Measurements from ENCODE around the gene BSX. TPM values are rescaled to one million over a fixed set of nuclear protein-coding genes. Genes with fewer than 3 reads are reported as not detected.
A peak's percentile ranks its signal among the peaks of the same experiment; 100 is the strongest.

BSX gene
- total RNA-seq, 2 donors from 2014 or later: not detected

DNA sequence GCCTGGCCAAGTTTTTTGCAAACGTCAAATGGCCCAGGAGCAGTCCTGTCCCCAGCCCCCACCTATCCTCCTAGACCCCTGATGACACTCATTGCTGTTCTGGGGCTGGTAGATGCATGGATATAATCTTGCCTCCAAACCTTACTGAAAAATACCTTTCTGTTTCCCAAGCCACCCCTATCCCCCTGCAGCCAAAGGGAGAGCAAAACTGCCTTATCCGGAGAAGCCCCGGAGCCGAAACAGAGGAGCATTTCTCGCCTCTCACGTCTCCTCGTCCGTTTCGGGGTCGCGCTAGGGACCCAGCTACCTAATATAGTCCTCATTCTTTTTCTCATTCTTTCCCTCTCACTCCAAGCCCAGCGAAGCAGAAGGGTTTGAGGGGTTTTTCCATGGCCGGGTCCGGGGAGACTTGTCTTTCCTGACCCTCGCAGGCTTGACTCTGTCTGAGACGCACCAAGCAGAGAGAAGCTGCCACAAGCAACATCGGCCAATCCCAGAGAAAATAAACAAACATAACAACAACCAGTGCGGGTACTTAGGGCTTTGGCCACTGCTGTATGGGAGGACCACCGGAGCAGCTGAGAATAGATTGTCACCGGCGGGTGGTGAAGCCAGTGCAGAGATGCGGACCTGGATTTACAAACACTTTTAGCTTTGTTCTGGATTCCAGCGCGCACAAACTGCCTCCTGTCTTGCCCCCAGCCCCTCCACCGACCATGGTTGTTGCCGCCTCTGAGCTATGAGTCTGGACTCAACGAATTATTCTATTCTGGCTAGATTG lies 1.6 kb downstream of the BSX start:
- H3K4me3 Mint-ChIP-seq: peak overlapping the region; percentile 2 to 54
- no peaks in the 10 kb centered on the region for H3K9me3 Mint-ChIP-seq
- peaks cover 57% of the 10 kb centered on the region for H3K4me1 Mint-ChIP-seq (ENCODE audit: low read depth)
- H3K36me3 Mint-ChIP-seq (ENCODE audit: insufficient read depth in 2 of 2): peaks cover 3 to 4% of the 10 kb centered on the region in 2 donors
- no peak for ATAC-seq (replicated peaks in 1 of 2)
- no peak for DNase-seq
- H3K27ac Mint-ChIP-seq: peak overlapping the region; percentile 20
- H3K27me3 Mint-ChIP-seq (ENCODE audit: low read depth): peaks cover 96% of the 10 kb centered on the region

DNA sequence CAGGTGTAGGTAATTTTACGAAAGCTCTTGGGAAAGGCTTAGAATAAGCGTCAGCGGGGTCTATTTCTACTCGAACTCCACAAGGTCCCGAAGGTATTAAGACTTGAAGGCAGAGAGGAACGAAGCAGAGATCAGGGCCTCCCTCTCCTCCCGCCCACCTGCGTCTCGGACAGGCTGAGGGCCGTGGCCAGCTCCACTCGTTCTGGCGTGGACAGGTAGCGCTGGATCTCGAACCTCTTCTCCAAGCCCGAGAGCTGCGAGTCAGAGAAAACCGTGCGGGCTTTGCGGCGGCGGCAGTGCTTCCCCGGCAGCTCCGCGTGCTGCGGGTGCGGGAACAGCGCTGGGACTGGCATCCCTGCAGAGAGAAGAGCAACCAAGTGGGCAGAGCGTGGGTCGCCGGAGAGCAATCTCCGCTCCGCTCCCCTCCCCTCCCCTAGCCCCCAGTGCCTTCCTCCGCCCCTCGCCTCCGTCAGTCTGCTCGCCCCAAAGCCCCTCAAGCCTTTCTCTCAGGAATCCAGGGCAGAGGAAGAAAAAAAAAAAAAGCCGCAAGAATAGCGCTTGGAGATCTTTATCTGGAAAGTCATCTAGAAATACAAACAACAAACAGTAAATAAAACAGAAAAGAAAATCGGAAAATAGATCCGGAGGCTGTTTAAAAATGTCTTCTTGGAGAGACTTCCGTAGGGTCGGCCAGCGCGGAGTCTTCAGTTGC lies 2.4 kb downstream of the BSX start:
- H3K27ac Mint-ChIP-seq: no peak overlapping the region
- H3K36me3 Mint-ChIP-seq (ENCODE audit: insufficient read depth in 2 of 2): peaks cover 3 to 4% of the 10 kb centered on the region in 2 donors
- ATAC-seq (replicated peaks in 1 of 2): no peak

GRCh38 chr11:122978299-122978620 lies 3.4 kb downstream of the BSX start:
- ATAC-seq (replicated peaks in 1 of 2) (no peak), DNase-seq (no peak)
- peaks cover 50% of the 10 kb centered on the region for H3K4me1 Mint-ChIP-seq (ENCODE audit: low read depth)
- no peaks in the 10 kb centered on the region for H3K9me3 Mint-ChIP-seq
- no peak overlapping the region for H3K27ac Mint-ChIP-seq
- H3K4me3 Mint-ChIP-seq: peak overlapping the region; percentile 0 to 82
- H3K36me3 Mint-ChIP-seq (ENCODE audit: insufficient read depth in 2 of 2): peaks cover 3 to 4% of the 10 kb centered on the region in 2 donors
- H3K27me3 Mint-ChIP-seq (ENCODE audit: low read depth): peaks cover 97% of the 10 kb centered on the region

More for the DNA sequence above, 2.4 kb downstream of the BSX start:
- Mint-ChIP-seq H3K4me3 (peak overlapping the region; percentile 25 to 54), H3K4me1 (ENCODE audit: low read depth) (peaks cover 57% of the 10 kb centered on the region), H3K9me3 (no peaks in the 10 kb centered on the region), H3K27me3 (ENCODE audit: low read depth) (peaks cover 97% of the 10 kb centered on the region)
- no peak for DNase-seq

- DNase-seq: no peak
- peak overlapping the region; percentile 76 to 82 for H3K4me3 Mint-ChIP-seq
- H3K27me3 Mint-ChIP-seq (ENCODE audit: low read depth): peaks cover 96% of the 10 kb centered on the region
- peak in 1 of 2 donors; percentile 41 for ATAC-seq (replicated peaks in 1 of 2)
- H3K4me1 Mint-ChIP-seq (ENCODE audit: low read depth): peaks cover 45% of the 10 kb centered on the region
- no peaks in the 10 kb centered on the region for H3K9me3 Mint-ChIP-seq
- no peak overlapping the region for H3K27ac Mint-ChIP-seq
- peaks cover 3 to 4% of the 10 kb centered on the region in 2 donors for H3K36me3 Mint-ChIP-seq (ENCODE audit: insufficient read depth in 2 of 2)
Observed at GRCh38 chr11:122977470-122978298, 4.0 kb downstream of the BSX start.

GRCh38 chr11:122976734-122977469 lies 4.7 kb downstream of the BSX start:
- H3K36me3 Mint-ChIP-seq (ENCODE audit: insufficient read depth in 2 of 2): peaks cover 2 to 4% of the 10 kb centered on the region in 2 donors
- H3K27ac Mint-ChIP-seq: no peak overlapping the region
- no peak for ATAC-seq (replicated peaks in 1 of 2)

DNA sequence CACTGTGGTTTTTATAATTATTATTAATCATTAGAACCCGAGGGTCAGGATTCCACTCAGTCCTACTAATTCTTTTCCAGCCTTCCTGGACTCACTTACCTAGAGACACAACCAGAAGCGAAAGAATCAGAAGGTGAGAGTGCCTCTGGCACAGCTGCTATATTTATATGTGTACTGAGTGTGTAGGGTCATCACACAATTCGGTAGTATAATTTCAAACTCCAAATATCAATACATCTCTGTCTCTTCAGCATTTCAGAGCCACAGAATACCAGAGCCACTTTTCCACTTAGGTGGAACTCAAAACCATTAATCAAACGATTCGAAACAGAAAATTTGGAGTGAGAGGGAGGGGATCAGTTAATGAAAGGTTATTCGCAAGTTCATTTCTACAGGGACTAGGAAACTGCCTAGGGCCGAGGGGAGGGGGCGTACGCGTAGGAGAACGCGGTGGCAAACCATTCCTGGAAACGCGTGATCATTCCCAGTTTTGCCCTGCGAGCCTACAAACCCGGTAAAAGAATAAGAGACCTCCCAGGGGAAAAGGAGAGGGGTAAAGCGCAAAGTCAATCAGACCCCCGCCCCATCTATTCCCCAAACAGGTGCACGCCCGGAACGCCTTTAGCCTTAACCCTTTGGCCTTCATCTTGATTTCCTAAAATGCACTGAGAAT lies 5.4 kb downstream of the BSX start:
- no peaks in the 10 kb centered on the region for H3K9me3 Mint-ChIP-seq
- H3K4me1 Mint-ChIP-seq (ENCODE audit: low read depth): peaks cover 40% of the 10 kb centered on the region
- H3K4me3 Mint-ChIP-seq: peak overlapping the region; percentile 76 to 82
- H3K27me3 Mint-ChIP-seq (ENCODE audit: low read depth): peaks cover 81% of the 10 kb centered on the region
- DNase-seq: no peak
- ATAC-seq (replicated peaks in 1 of 2): no peak
- H3K27ac Mint-ChIP-seq: no peak overlapping the region
- peaks cover 2 to 4% of the 10 kb centered on the region in 2 donors for H3K36me3 Mint-ChIP-seq (ENCODE audit: insufficient read depth in 2 of 2)

More at GRCh38 chr11:122976734-122977469, 4.7 kb downstream of the BSX start:
- Mint-ChIP-seq H3K27me3 (ENCODE audit: low read depth) (peaks cover 88% of the 10 kb centered on the region), H3K4me1 (ENCODE audit: low read depth) (peaks cover 45% of the 10 kb centered on the region), H3K9me3 (no peaks in the 10 kb centered on the region), H3K4me3 (peak overlapping the region; percentile 76 to 82)
- DNase-seq: no peak

DNA sequence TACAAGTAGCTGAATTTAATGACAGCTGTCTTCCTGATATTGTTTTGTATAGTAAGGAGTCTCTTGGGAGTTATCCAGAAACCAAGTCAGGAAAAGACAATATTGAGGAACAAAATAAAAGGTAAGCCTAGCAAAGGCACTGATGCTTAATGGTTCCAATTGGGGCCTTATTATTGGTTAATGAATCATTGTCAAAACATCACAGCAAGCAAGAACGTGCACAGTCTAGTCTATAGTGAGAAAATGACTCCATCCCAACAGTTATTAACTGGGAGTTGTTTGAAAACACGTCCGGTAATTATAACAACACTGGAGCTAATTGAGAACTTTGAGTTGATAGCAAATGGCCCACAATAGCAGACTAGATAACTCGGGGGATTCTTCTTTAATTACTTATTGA lies 17.7 kb downstream of the BSX start:
- ATAC-seq (replicated peaks in 1 of 2): no peak
- H3K27ac Mint-ChIP-seq: no peak overlapping the region
- no peaks in the 10 kb centered on the region for H3K4me1 Mint-ChIP-seq (ENCODE audit: low read depth)
- H3K9me3 Mint-ChIP-seq: no peaks in the 10 kb centered on the region
- no peak for DNase-seq
- H3K4me3 Mint-ChIP-seq: no peak overlapping the region
- peaks cover 3% of the 10 kb centered on the region in 2 donors for H3K36me3 Mint-ChIP-seq (ENCODE audit: insufficient read depth in 2 of 2)
- H3K27me3 Mint-ChIP-seq (ENCODE audit: low read depth): peaks cover 42% of the 10 kb centered on the region

- Mint-ChIP-seq H3K4me1 (ENCODE audit: low read depth) (peaks cover 6% of the 10 kb centered on the region), H3K36me3 (ENCODE audit: insufficient read depth in 2 of 2) (no peaks in the 10 kb centered on the region), H3K27me3 (ENCODE audit: low read depth) (no peaks in the 10 kb centered on the region), H3K9me3 (no peaks in the 10 kb centered on the region), H3K27ac (no peak overlapping the region), H3K4me3 (no peak overlapping the region)
- no peak for DNase-seq
- ATAC-seq (replicated peaks in 1 of 2): peak in 1 of 2 donors; percentile 30
Observed at GRCh38 chr11:122954455-122954854, 27.2 kb downstream of the BSX start.

- Mint-ChIP-seq H3K4me3 (no peak overlapping the region), H3K9me3 (no peaks in the 10 kb centered on the region), H3K27me3 (ENCODE audit: low read depth) (no peaks in the 10 kb centered on the region), H3K4me1 (ENCODE audit: low read depth) (peaks cover 6% of the 10 kb centered on the region), H3K36me3 (ENCODE audit: insufficient read depth in 2 of 2) (no peaks in the 10 kb centered on the region), H3K27ac (no peak overlapping the region)
- ATAC-seq (replicated peaks in 1 of 2): no peak
- DNase-seq: no peak
Observed at GRCh38 chr11:122951211-122951610, 30.4 kb downstream of the BSX start.

DNA sequence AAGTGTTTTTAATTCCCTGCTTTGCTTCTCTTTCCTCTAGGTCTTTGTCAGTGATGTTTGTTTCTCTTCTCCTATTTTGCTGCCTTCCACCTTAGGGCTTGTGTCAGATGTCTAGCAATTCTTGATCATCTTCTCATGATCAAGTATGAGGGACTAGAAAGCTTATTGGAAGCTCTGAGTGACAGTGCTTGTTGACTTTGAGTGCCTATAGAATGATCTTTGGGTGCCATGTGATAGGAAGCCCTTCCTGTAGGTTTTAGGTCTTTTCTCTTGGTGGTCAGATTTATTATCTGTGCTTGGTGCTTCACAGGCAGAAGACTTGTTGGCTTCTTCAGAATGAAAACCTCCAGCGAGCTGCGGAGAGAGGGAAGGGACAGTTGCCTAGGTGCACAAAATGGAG lies 43.1 kb downstream of the BSX start:
- H3K27me3 Mint-ChIP-seq (ENCODE audit: low read depth): no peaks in the 10 kb centered on the region
- no peaks in the 10 kb centered on the region for H3K9me3 Mint-ChIP-seq
- H3K27ac Mint-ChIP-seq: no peak overlapping the region
- peak in 1 of 2 donors; percentile 54 for ATAC-seq (replicated peaks in 1 of 2)
- no peaks in the 10 kb centered on the region for H3K36me3 Mint-ChIP-seq (ENCODE audit: insufficient read depth in 2 of 2)
- DNase-seq: no peak
- no peak overlapping the region for H3K4me3 Mint-ChIP-seq
- no peaks in the 10 kb centered on the region for H3K4me1 Mint-ChIP-seq (ENCODE audit: low read depth)

GRCh38 chr11:122937983-122938382 lies 43.7 kb downstream of the BSX start:
- Mint-ChIP-seq H3K27ac (no peak overlapping the region), H3K36me3 (ENCODE audit: insufficient read depth in 2 of 2) (no peaks in the 10 kb centered on the region), H3K4me1 (ENCODE audit: low read depth) (no peaks in the 10 kb centered on the region), H3K27me3 (ENCODE audit: low read depth) (no peaks in the 10 kb centered on the region), H3K4me3 (no peak overlapping the region), H3K9me3 (no peaks in the 10 kb centered on the region)
- DNase-seq: no peak
- peak; percentile 39 to 77 for ATAC-seq (replicated peaks in 1 of 2)

DNA sequence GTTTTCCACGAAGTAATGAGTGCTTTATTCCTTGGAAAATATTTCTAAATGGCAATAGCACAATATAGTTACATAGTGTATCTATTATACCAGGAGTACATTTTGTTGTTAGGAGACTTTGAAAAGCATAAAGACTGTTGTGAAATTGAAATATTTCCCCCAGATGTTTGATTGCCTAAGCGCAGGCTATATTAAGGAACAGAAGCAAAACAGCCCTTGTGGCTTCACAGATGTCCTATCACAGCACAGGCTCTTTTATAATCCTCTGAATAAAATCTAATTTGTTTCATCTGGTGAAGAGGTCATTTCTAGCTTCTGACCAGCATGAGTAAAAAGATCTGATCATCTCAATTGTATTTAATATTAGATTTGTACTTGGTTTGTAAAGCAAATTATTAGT lies 48.2 kb downstream of the BSX start:
- Mint-ChIP-seq H3K27me3 (ENCODE audit: low read depth) (no peaks in the 10 kb centered on the region), H3K9me3 (no peaks in the 10 kb centered on the region), H3K36me3 (ENCODE audit: insufficient read depth in 2 of 2) (no peaks in the 10 kb centered on the region), H3K27ac (no peak overlapping the region), H3K4me3 (no peak overlapping the region), H3K4me1 (ENCODE audit: low read depth) (no peaks in the 10 kb centered on the region)
- ATAC-seq (replicated peaks in 1 of 2): no peak
- DNase-seq: no peak
